ENCODE results near the gene TBL1XR1.
"Not testable (repeated sequence)": the region's sequence is repeated elsewhere in the genome, so short reads cannot be mapped to it uniquely, and the experiment has no call there.

The TBL1XR1 gene

DNA sequence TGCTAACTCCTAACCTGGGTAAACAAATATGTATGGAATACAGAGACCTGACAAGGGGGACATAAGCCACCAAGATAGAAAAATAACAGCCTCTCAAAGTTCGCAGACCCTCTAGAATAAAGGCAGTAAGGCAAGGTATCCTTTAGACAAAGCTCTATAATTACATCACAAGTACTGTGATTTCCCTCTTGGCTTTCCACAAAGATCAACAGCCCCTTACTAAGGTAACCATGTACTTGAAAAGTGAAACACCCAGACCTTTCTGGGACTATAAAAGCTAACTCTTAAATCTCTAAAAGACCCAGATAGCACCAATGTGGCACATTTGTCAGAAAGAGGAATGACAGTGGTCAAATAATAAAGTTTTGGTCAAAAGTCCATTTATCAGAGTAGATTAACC, 51.9 kb downstream of the TBL1XR1 start:
- peak; percentile 17 for DNase-seq (ENCODE audit: low spot score)
- TF ChIP-seq CTCF (IDR thresholded peaks at IDR 0.05; ENCODE audit: extremely low read depth, missing control alignments) = no peak

- DNase-seq (ENCODE audit: low spot score) = peak; percentile 44
- no peak for TF ChIP-seq CTCF (IDR thresholded peaks at IDR 0.05; ENCODE audit: extremely low read depth, missing control alignments)
These were observed 52.4 kb downstream of the TBL1XR1 start for GRCh38 chr3:177144922-177145321.

DNA sequence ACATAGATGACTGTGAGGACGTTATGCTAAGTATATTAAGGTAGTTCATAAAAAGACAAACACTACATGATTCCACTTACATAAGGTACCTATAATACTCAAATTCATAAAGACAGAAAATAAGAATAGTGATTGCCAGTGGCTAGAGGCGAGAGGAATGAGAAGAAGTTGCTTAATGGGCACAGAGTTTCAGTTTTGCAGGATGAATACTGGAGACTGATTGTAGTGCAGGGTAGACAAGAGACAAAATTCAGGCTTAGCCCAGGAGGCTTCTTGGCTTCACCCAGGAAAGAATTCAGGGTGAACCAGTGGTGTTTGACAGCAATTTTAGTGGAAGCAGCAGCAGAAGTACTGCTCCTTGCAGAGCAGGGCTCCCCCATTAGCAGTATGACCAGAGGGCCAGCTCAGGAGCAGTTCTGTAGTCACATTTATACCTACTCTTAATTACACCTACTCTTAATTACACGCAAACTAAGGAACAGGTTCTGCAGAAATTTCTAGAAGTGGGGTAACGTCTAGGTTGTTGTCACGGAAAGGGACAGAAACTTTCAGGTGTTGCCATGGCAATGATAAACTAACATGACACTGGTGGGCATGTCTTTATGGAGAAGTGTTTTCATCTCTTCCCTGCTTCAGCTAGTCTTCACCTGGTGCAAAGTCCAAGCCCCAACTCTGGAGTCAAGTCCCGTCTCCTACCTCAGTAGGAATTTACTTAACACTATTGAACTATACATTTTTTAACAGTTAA, 55.2 kb downstream of the TBL1XR1 start:
- TF ChIP-seq CTCF (IDR thresholded peaks at IDR 0.05; ENCODE audit: extremely low read depth, missing control alignments) = no peak
- DNase-seq (ENCODE audit: low spot score) = no peak

DNA sequence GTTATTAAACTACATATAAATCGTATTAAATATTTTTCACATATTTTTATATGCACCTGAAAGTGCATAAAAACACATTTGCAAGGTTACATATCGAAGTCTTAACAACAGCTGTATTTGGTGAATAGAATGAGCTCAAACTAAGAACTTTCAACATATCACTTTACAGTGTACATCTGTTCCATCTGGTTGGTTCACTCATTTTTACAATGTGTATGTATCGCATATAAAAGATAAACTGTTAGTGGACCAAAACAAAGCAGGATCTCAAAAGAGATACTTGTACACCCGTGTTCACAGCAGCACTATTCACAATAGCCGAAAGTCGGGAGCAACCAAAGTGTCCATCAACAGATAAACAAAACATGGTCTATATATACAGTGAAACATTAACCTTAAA, 55.8 kb downstream of the TBL1XR1 start:
- DNase-seq (ENCODE audit: low spot score) = no peak
- TF ChIP-seq CTCF (IDR thresholded peaks at IDR 0.05; ENCODE audit: extremely low read depth, missing control alignments) = no peak

DNA sequence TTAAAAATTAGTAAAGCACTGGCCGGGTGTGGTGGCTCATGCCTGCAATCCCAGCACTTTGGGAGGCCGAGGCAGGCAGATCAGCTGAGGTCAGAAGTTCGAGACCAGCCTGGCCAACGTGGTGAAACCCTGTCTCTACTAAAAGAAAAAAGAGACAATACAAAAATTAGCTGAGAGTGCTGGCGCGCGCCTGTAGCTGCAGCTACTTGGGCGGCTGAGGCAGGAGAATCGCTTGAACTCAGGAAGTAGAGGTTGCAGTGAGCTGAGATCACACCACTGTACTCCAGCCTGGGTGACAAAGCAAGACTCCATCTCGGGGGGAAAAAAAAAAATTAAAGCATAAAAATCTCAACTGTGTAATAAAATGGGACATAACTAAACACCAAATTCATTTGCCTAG, 58.1 kb downstream of the TBL1XR1 start:
- not testable (repeated sequence) for DNase-seq (ENCODE audit: low spot score)

DNA sequence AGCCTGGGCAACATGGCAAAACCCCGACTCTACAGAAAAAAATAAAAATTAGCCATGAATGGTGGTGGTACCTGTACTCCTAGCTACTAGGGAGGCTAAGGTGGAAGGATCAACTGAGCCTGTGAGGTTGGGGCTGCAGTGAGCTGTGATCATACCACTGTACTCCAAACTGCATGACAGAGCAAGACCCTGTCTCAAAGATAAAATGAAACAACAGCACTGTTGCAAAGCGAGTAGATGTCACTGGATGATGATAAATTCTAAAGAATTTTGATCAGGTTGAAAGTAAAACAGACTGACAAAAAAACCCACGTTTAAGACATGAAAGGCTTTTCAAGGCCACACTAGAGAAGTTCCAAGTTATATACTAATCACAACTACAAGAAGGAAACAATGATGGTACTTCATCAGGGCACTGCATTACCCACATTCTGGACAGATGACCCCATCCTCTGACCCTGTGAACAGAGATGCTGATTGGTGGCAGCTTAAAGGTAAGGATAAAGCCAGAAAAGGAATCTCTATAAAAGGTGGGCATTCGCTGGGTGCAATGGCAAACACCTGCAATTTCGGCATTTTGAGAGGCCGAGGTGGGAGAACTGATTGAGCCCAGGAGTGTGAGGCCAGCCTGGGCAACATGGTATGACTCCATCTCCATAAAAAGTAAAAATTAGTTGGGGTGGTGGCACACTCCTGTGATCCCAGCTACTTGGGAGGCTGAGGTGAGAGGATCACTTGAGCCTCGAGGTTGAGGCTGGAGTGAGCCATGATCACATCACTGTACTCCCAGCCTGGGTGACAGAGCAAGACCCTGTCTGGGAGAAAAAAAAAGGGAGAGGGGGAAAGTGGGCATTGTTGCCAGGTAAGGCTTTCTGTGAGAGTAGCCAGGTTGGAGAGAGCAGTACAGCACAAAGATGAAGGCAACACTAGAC, 59.2 kb downstream of the TBL1XR1 start:
- TF ChIP-seq CTCF (IDR thresholded peaks at IDR 0.05; ENCODE audit: extremely low read depth, missing control alignments) = no peak
- no peak for DNase-seq (ENCODE audit: low spot score)

DNA sequence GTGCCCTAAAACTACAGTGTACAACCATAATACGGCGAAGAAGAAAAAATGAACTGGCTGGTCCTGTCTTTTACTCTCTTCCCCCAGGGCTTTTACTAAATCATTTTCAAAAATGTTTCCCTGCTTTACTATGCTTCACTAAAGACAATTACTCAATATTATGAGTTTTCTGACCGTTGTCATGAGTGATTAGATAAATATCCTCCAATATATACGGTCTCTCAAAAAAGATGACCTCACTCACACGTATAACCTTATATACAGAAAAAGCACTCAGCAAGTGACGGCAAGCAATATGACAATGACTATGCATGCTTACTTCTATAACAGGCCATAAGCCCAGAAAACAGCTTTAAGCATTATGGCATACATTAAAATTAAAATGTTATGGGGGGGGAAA, 60.5 kb downstream of the TBL1XR1 start:
- TF ChIP-seq CTCF (IDR thresholded peaks at IDR 0.05; ENCODE audit: extremely low read depth, missing control alignments) = no peak
- no peak for DNase-seq (ENCODE audit: low spot score)
